K562 (cell line): Measurements from ENCODE around the gene LENG8. TPM values are rescaled to one million over a fixed set of nuclear protein-coding genes. Genes with fewer than 3 reads are reported as not detected.
A peak's percentile ranks its signal among the peaks of the same experiment; 100 is the strongest.

Experiments
- ATAC-seq: fragments of 200-7000 bp; cut with Tn5 transposase; 3 replicates; pipeline ENCODE4 v1.9.1; 2020; ENCODE audit warnings: moderate library complexity
- BruUV-seq: library from RNA; stranded (reverse); fragments of 400-500 nt; replicated peaks from 2 replicates; lab custom pipeline; 2021; lab: Mats Ljungman, UMichigan
- CTCF ChIA-PET: fragments of 300-600 bp; formaldehyde crosslinking; extraction: SDS; loops from one replicate; lab custom pipeline; 2021; ENCODE audit warnings: low intra/inter-chr PET ratio; lab: Yijun Ruan, JAX
- POLR2A ChIA-PET: fragments of 300-600, 350-650 bp; sonication (Branson Sonifier 250); formaldehyde crosslinking; extraction: SDS; loops from one replicate; lab custom pipeline; 2021; ENCODE audit warnings: antibody characterized with exemption, inconsistent platforms; lab: Yijun Ruan, JAX
- DNase-seq, 4 experiments: peaks; one replicate each; pipeline versions ENCODE4 v3.0.0 to v3.0.0-alpha.2; 2011 to 2018; ENCODE audit warnings: low spot score in 3 of 4, mixed read lengths in 3 of 4; ENCODE audit errors: extremely low read depth in 1 of 4
- FAIRE-seq: peaks from 2 replicates; lab custom pipeline; 2011; peaks lifted over from hg19 to GRCh38; lab: Jason Lieb, UNC
- H2AFZ ChIP-seq: 2 replicates; pipeline ENCODE4 v1.6.0; 2011; ENCODE audit warnings: low read depth, low read length, control low read depth, inconsistent platforms
- H3K27ac ChIP-seq: fragments of 200-600 bp; 3 replicates; pipeline ENCODE4 v1.8.0; 2011; ENCODE audit warnings: low read depth, mild to moderate bottlenecking, control low read depth, inconsistent platforms, low read length, moderate library complexity, mixed read lengths; ENCODE audit errors: extremely low read depth
- H3K27me3 ChIP-seq, 2 experiments: fragments of 300-600 bp in 1 of 2; 2 replicates in 1 of 2; 3 replicates in 1 of 2; pipeline versions ENCODE4 v1.6.0 to v1.8.0; 2011; ENCODE audit warnings: inconsistent platforms in 2 of 2, low read length in 2 of 2, mild to moderate bottlenecking in 1 of 2, mixed read lengths in 1 of 2, moderate library complexity in 1 of 2; ENCODE audit not compliant: control insufficient read depth in 2 of 2, insufficient read depth in 2 of 2
- H3K36me3 ChIP-seq: fragments of 300-600 bp; 3 replicates; pipeline ENCODE4 v1.8.0; 2011; ENCODE audit warnings: mild to moderate bottlenecking, low read length, inconsistent platforms; ENCODE audit not compliant: control insufficient read depth, insufficient read depth
- H3K4me1 ChIP-seq, 2 experiments: fragments of 200-600 bp in 1 of 2; replicated peaks in 1 of 2; 2 replicates in 1 of 2; 3 replicates in 1 of 2; pipeline versions ENCODE4 v1.5.1 to v1.8.0; 2011; ENCODE audit warnings: inconsistent platforms in 2 of 2, low read length in 2 of 2, mild to moderate bottlenecking in 1 of 2, mixed read lengths in 1 of 2, moderate library complexity in 1 of 2; ENCODE audit not compliant: control insufficient read depth in 2 of 2, insufficient read depth in 2 of 2
- H3K4me2 ChIP-seq: 2 replicates; pipeline ENCODE4 v1.6.1; 2011; ENCODE audit warnings: low read length, control low read depth, inconsistent platforms, mixed read lengths; ENCODE audit not compliant: insufficient read depth
- H3K4me3 ChIP-seq: fragments of 200-600 bp; sonication (generic), shearing (Covaris generic); 2 replicates; pipeline ENCODE4 v1.5.1; 2016; ENCODE audit warnings: control low read depth, inconsistent platforms
- H3K79me2 ChIP-seq: fragments of 200-600 bp; 3 replicates; pipeline ENCODE4 v1.8.0; 2011; ENCODE audit warnings: low read length, inconsistent platforms; ENCODE audit not compliant: control insufficient read depth, insufficient read depth
- H3K9ac ChIP-seq, 2 experiments: 2 replicates each; pipeline versions ENCODE4 v1.6.0 to v1.6.1; 2011; ENCODE audit warnings: low read depth in 2 of 2, low read length in 2 of 2, control low read depth in 1 of 2, inconsistent platforms in 1 of 2, mild to moderate bottlenecking in 1 of 2, mixed read lengths in 1 of 2; ENCODE audit not compliant: insufficient read depth in 1 of 2
- H3K9me1 ChIP-seq: one replicate; pipeline ENCODE4 v1.6.0; 2011; ENCODE audit warnings: inconsistent platforms, mild to moderate bottlenecking, low read length, moderate library complexity; ENCODE audit not compliant: control insufficient read depth, insufficient read depth
- H3K9me3 ChIP-seq: replicated peaks from 2 replicates; pipeline ENCODE4 v1.5.1; 2011; ENCODE audit warnings: low read depth, low read length, inconsistent platforms; ENCODE audit not compliant: control insufficient read depth, insufficient read depth
- H4K20me1 ChIP-seq: replicated peaks from 2 replicates; pipeline ENCODE4 v1.6.1; 2011; ENCODE audit warnings: low read length, inconsistent platforms, mixed read lengths; ENCODE audit not compliant: control insufficient read depth, insufficient read depth
- FOXA3 ChIP-seq, 2 experiments: fragments of 450-650 bp in 1 of 2; sonication (generic) in 1 of 2; formaldehyde crosslinking; IDR thresholded peaks in 1 of 2; conservative IDR thresholded peaks in 1 of 2; 2 replicates each; pipeline versions ENCODE4 v1.4.0 to v1.8.0; 2020 to 2022; ENCODE audit warnings: mild to moderate bottlenecking in 2 of 2, missing genetic modification reagents in 1 of 2
- HNRNPL ChIP-seq: fragments of 200-400 bp; formaldehyde crosslinking; IDR thresholded peaks from 2 replicates; pipeline ENCODE4 v1.6.1; 2017; ENCODE audit warnings: low read depth, mild to moderate bottlenecking, low read length
- ZBTB43 ChIP-seq: sonication (generic); formaldehyde crosslinking; IDR thresholded peaks from 2 replicates; pipeline ENCODE4 v1.8.0; 2023; ENCODE audit warnings: mild to moderate bottlenecking, missing genetic modification reagents
- WGBS: fragments of 100-300 bp; shearing (Covaris generic); methylation state at CpG from one replicate; pipeline ENCODE4 v1.1.6; 2016; ENCODE audit warnings: low coverage, mixed read lengths; ENCODE audit not compliant: insufficient coverage; ENCODE audit errors: missing lambda C conversion rate; 5-methylcytosine and 5-hydroxymethylcytosine counted together
- in situ Hi-C: fragments of 300-500 bp; cut with MboI; formaldehyde crosslinking; loops from 4 replicates; pipeline ENCODE4 v1.15.0; 2018; ENCODE audit warnings: inconsistent platforms, mixed read lengths
- intact Hi-C: fragments of 100-400 bp; cut with micrococcal nuclease; formaldehyde crosslinking; loops from 2 replicates; pipeline ENCODE4 v1.14.2; 2022
- polyA plus RNA-seq, 8 experiments: library from polyadenylated mRNA; depleted of rRNA in 4 of 8; stranded (reverse) in 5 of 8; unstranded in 3 of 8; fragments of >200 nt; fragmentation: Nextera tagmentation in 2 of 8; fragmentation: Illumina TruSeq in 1 of 8; extraction: Ambion mirVana in 2 of 8; extraction: Trizol in 1 of 8; gene quantifications; 2 replicates each; pipeline versions ENCODE4 v1.2.1 to v1.2.3, GENCODE V29; 2011 to 2014; ENCODE audit warnings: inconsistent platforms in 1 of 8, missing spikeins in 1 of 8
- total RNA-seq, 7 experiments: library from RNA; depleted of rRNA in 6 of 7; stranded (reverse); fragments of >200 nt in 6 of 7; fragmentation: Illumina TruSeq in 2 of 7; extraction: Trizol in 2 of 7; gene quantifications; 2 replicates each; pipeline versions ENCODE4 v1.2.1 to v1.2.3, GENCODE V29; 2011 to 2021; ENCODE audit warnings: low replicate concordance in 1 of 7

The LENG8 gene
- total and polyA plus RNA-seq, 9 of the 15 experiments (the other 6 are each of a cell fraction or from before 2014, with no cell fraction given): 0.74 to 146 (median 28.1) TPM

GRCh38 chr19:54416695-54417491, 32.1 kb upstream of the LENG8 start:
- no peak for FAIRE-seq
- intact Hi-C loops (no loop called here), in situ Hi-C loops (no loop called here)
- H3K9me1 ChIP-seq: no peaks in the 10 kb centered on the region
- H3K36me3 ChIP-seq: no peaks in the 10 kb centered on the region
- TF ChIP-seq FOXA3 (CRISPR knock-in tag; conservative IDR thresholded peaks at IDR 0.05 in 1 of 2, IDR thresholded peaks at IDR 0.05 in 1 of 2) (no peak), HNRNPL (0 out of 2 replicates have a peak, but pooled peaks have one; percentile 46), ZBTB43 (CRISPR knock-in tag) (peak; percentile 96)
- no peaks in the 10 kb centered on the region for H3K9me3 ChIP-seq
- WGBS: 42% methylated on average over 19 of the region's 44 CpGs
- peaks cover 5% of the 10 kb centered on the region; the same call in 1 of the 2 replicates for H4K20me1 ChIP-seq
- no peak overlapping the region for H3K27ac ChIP-seq
- no peak for ATAC-seq
- ChIA-PET POLR2A (no interaction called here), CTCF (no interaction called here)
- no peak overlapping the region for H3K4me3 ChIP-seq
- H3K4me1 ChIP-seq: peaks cover 0 to 33% of the 10 kb centered on the region in 2 experiments; a peak in 3 of 5 replicates
- BruUV-seq: no TSS peak
- DNase-seq: peak in 1 of 4 experiments; percentile 4
- H3K4me2 ChIP-seq: no peak overlapping the region
- no peaks in the 10 kb centered on the region for H3K79me2 ChIP-seq
- H2AFZ ChIP-seq: no peak overlapping the region
- peaks cover 8 to 25% of the 10 kb centered on the region in 2 experiments for H3K27me3 ChIP-seq
- no peak overlapping the region for H3K9ac ChIP-seq
